WTC11 (cell line): Measurements from ENCODE around the gene NR2F6. TPM values are rescaled to one million over a fixed set of nuclear protein-coding genes. Genes with fewer than 3 reads are reported as not detected.

ENCODE experiments used
- ATAC-seq: fragments of 200-7000 bp; cut with Tn5 transposase; 2 replicates; pipeline ENCODE4 v1.10.0; 2021; ENCODE audit warnings: mild to moderate bottlenecking, moderate library complexity
- CTCF ChIA-PET: fragments of 300-600 bp; sonication (Branson Sonifier 250); formaldehyde crosslinking; loops from one replicate; lab custom pipeline; 2021; ENCODE audit warnings: antibody characterized with exemption; lab: Charles Lee
- POLR2A ChIA-PET: fragments of 350-600 bp; sonication (Branson Sonifier 250); formaldehyde crosslinking; loops from one replicate; lab custom pipeline; 2021; ENCODE audit warnings: antibody characterized with exemption; lab: Charles Lee
- DNase-seq: peaks from one replicate; pipeline ENCODE4 v3.0.0; 2021; ENCODE audit warnings: low spot score
- H3K27ac Mint-ChIP-seq: 2 replicates; pipeline ENCODE4 v1.8.0; 2021; ENCODE audit warnings: mixed read lengths
- H3K27me3 Mint-ChIP-seq: 2 replicates; pipeline ENCODE4 v1.8.0; 2021; ENCODE audit warnings: low read depth, mild to moderate bottlenecking, moderate library complexity, mixed read lengths
- H3K36me3 Mint-ChIP-seq: 2 replicates; pipeline ENCODE4 v1.8.0; 2021; ENCODE audit warnings: mixed read lengths
- H3K4me1 Mint-ChIP-seq: 2 replicates; pipeline ENCODE4 v1.8.0; 2022; ENCODE audit warnings: mixed read lengths
- H3K4me3 Mint-ChIP-seq: 2 replicates; pipeline ENCODE4 v1.8.0; 2021; ENCODE audit warnings: mild to moderate bottlenecking, moderate library complexity, mixed read lengths
- H3K9me3 Mint-ChIP-seq: 2 replicates; pipeline ENCODE4 v1.8.0; 2021; ENCODE audit warnings: mixed read lengths
- EMX1 ChIP-seq: fragments of 250-450 bp; sonication (Bioruptor Pico); IDR thresholded peaks from 2 replicates; pipeline ENCODE4 v1.8.0; 2021; ENCODE audit warnings: mild to moderate bottlenecking
- FOXP1 ChIP-seq: sonication (generic); formaldehyde crosslinking; IDR thresholded peaks from 2 replicates; pipeline ENCODE4 v1.8.0; 2022; ENCODE audit warnings: missing genetic modification reagents, mild to moderate bottlenecking, moderate library complexity, borderline replicate concordance
- HMGA2 ChIP-seq: fragments of 250-450 bp; sonication (Bioruptor Pico); IDR thresholded peaks from 2 replicates; pipeline ENCODE4 v1.4.0; 2021; ENCODE audit warnings: mild to moderate bottlenecking, moderate library complexity
- IRF2 ChIP-seq: sonication (generic); formaldehyde crosslinking; IDR thresholded peaks from 2 replicates; pipeline ENCODE4 v1.8.0; 2022; ENCODE audit warnings: low read depth, missing genetic modification reagents, borderline replicate concordance
- KAT7 ChIP-seq: sonication (generic); formaldehyde crosslinking; IDR thresholded peaks from 2 replicates; pipeline ENCODE4 v1.8.1; 2023; ENCODE audit warnings: missing genetic modification reagents, mild to moderate bottlenecking, borderline replicate concordance
- MYBL2 ChIP-seq: sonication (generic); formaldehyde crosslinking; IDR thresholded peaks from 2 replicates; pipeline ENCODE4 v1.8.1; 2023; ENCODE audit warnings: mild to moderate bottlenecking, moderate library complexity, missing genetic modification reagents
- NFATC4 ChIP-seq: fragments of 250-450 bp; sonication (Bioruptor Pico); IDR thresholded peaks from 2 replicates; pipeline ENCODE4 v1.9.0; 2021; ENCODE audit warnings: mild to moderate bottlenecking
- NR2C2 ChIP-seq: sonication (generic); formaldehyde crosslinking; IDR thresholded peaks from 2 replicates; pipeline ENCODE4 v1.8.0; 2022; ENCODE audit warnings: mild to moderate bottlenecking, missing genetic modification reagents
- OVOL2 ChIP-seq: fragments of 250-450 bp; sonication (Bioruptor Pico); IDR thresholded peaks from 2 replicates; pipeline ENCODE4 v1.9.0; 2021; ENCODE audit warnings: mild to moderate bottlenecking, borderline replicate concordance
- RELA ChIP-seq: sonication (generic); formaldehyde crosslinking; IDR thresholded peaks from 2 replicates; pipeline ENCODE4 v1.8.1; 2022; ENCODE audit warnings: missing genetic modification reagents, mild to moderate bottlenecking, borderline replicate concordance
- SP1 ChIP-seq: sonication (generic); formaldehyde crosslinking; conservative IDR thresholded peaks from 2 replicates; pipeline ENCODE4 v1.8.1; 2022; ENCODE audit warnings: missing genetic modification reagents
- ZBTB21 ChIP-seq: sonication (generic); formaldehyde crosslinking; IDR thresholded peaks from 2 replicates; pipeline ENCODE4 v1.8.1; 2023; ENCODE audit warnings: mild to moderate bottlenecking, missing genetic modification reagents, borderline replicate concordance
- ZNF121 ChIP-seq: sonication (generic); formaldehyde crosslinking; IDR thresholded peaks from 2 replicates; pipeline ENCODE4 v1.8.0; 2023; ENCODE audit warnings: missing genetic modification reagents
- ZNF416 ChIP-seq: fragments of 250-450 bp; sonication (Bioruptor Pico); IDR thresholded peaks from 2 replicates; pipeline ENCODE4 v1.9.0; 2021; ENCODE audit warnings: mild to moderate bottlenecking, inconsistent platforms
- total RNA-seq: library from RNA; stranded (reverse); gene quantifications from 3 replicates; pipeline ENCODE4 v1.2.3, GENCODE V29; 2021
- TF ChIP-seq, protein P1 (sequence below): sonication (generic); formaldehyde crosslinking; IDR thresholded peaks from 2 replicates; pipeline ENCODE4 v1.8.1; 2023; ENCODE audit warnings: mild to moderate bottlenecking, missing genetic modification reagents
- TF ChIP-seq, protein P2 (sequence below): fragments of 200-600 bp; IDR thresholded peaks from 2 replicates; pipeline ENCODE4 v1.8.0; 2022; ENCODE audit warnings: antibody characterized with exemption
- TF ChIP-seq, protein P3 (sequence below): sonication (generic); formaldehyde crosslinking; IDR thresholded peaks from 2 replicates; pipeline ENCODE4 v1.8.1; 2022; ENCODE audit warnings: mild to moderate bottlenecking, moderate library complexity, missing genetic modification reagents
- TF ChIP-seq, protein P4 (sequence below): sonication (generic); formaldehyde crosslinking; IDR thresholded peaks from 2 replicates; pipeline ENCODE4 v1.8.1; 2023; ENCODE audit warnings: mild to moderate bottlenecking, missing genetic modification reagents, borderline replicate concordance
- TF ChIP-seq, protein P5 (sequence below): fragments of 250-450 bp; sonication (Bioruptor Pico); IDR thresholded peaks from 2 replicates; pipeline ENCODE4 v1.8.0; 2021; ENCODE audit warnings: mild to moderate bottlenecking
- TF ChIP-seq, protein P6 (sequence below): sonication (generic); formaldehyde crosslinking; IDR thresholded peaks from 2 replicates; pipeline ENCODE4 v1.8.1; 2023; ENCODE audit warnings: mild to moderate bottlenecking, missing genetic modification reagents

Gene NR2F6
- total RNA-seq, 1 experiment from 2014 or later = 145 TPM

- TF ChIP-seq, protein P1, sequence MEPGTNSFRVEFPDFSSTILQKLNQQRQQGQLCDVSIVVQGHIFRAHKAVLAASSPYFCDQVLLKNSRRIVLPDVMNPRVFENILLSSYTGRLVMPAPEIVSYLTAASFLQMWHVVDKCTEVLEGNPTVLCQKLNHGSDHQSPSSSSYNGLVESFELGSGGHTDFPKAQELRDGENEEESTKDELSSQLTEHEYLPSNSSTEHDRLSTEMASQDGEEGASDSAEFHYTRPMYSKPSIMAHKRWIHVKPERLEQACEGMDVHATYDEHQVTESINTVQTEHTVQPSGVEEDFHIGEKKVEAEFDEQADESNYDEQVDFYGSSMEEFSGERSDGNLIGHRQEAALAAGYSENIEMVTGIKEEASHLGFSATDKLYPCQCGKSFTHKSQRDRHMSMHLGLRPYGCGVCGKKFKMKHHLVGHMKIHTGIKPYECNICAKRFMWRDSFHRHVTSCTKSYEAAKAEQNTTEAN = peak; percentile 56; the same call in 1 of the 2 replicates
- TF ChIP-seq ZNF416 = no peak
- TF ChIP-seq, protein P2, sequence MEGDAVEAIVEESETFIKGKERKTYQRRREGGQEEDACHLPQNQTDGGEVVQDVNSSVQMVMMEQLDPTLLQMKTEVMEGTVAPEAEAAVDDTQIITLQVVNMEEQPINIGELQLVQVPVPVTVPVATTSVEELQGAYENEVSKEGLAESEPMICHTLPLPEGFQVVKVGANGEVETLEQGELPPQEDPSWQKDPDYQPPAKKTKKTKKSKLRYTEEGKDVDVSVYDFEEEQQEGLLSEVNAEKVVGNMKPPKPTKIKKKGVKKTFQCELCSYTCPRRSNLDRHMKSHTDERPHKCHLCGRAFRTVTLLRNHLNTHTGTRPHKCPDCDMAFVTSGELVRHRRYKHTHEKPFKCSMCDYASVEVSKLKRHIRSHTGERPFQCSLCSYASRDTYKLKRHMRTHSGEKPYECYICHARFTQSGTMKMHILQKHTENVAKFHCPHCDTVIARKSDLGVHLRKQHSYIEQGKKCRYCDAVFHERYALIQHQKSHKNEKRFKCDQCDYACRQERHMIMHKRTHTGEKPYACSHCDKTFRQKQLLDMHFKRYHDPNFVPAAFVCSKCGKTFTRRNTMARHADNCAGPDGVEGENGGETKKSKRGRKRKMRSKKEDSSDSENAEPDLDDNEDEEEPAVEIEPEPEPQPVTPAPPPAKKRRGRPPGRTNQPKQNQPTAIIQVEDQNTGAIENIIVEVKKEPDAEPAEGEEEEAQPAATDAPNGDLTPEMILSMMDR = peak; percentile 74
- TF ChIP-seq, protein P3, sequence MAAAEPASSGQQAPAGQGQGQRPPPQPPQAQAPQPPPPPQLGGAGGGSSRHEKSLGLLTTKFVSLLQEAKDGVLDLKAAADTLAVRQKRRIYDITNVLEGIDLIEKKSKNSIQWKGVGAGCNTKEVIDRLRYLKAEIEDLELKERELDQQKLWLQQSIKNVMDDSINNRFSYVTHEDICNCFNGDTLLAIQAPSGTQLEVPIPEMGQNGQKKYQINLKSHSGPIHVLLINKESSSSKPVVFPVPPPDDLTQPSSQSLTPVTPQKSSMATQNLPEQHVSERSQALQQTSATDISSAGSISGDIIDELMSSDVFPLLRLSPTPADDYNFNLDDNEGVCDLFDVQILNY (CRISPR knock-in tag) = no peak
- TF ChIP-seq, protein P4, sequence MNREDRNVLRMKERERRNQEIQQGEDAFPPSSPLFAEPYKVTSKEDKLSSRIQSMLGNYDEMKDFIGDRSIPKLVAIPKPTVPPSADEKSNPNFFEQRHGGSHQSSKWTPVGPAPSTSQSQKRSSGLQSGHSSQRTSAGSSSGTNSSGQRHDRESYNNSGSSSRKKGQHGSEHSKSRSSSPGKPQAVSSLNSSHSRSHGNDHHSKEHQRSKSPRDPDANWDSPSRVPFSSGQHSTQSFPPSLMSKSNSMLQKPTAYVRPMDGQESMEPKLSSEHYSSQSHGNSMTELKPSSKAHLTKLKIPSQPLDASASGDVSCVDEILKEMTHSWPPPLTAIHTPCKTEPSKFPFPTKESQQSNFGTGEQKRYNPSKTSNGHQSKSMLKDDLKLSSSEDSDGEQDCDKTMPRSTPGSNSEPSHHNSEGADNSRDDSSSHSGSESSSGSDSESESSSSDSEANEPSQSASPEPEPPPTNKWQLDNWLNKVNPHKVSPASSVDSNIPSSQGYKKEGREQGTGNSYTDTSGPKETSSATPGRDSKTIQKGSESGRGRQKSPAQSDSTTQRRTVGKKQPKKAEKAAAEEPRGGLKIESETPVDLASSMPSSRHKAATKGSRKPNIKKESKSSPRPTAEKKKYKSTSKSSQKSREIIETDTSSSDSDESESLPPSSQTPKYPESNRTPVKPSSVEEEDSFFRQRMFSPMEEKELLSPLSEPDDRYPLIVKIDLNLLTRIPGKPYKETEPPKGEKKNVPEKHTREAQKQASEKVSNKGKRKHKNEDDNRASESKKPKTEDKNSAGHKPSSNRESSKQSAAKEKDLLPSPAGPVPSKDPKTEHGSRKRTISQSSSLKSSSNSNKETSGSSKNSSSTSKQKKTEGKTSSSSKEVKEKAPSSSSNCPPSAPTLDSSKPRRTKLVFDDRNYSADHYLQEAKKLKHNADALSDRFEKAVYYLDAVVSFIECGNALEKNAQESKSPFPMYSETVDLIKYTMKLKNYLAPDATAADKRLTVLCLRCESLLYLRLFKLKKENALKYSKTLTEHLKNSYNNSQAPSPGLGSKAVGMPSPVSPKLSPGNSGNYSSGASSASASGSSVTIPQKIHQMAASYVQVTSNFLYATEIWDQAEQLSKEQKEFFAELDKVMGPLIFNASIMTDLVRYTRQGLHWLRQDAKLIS (CRISPR knock-in tag) = no peak
- no peak for TF ChIP-seq EMX1
- no peak for TF ChIP-seq OVOL2 (CRISPR knock-in tag)
- TF ChIP-seq ZBTB21 (CRISPR knock-in tag) = 0 out of 2 replicates have a peak, but pooled peaks have one; percentile 33
- TF ChIP-seq FOXP1 (CRISPR knock-in tag) = 0 out of 2 replicates have a peak, but pooled peaks have one; percentile 53
- TF ChIP-seq RELA = no peak
- TF ChIP-seq, all 79 proteins: peak for 5
Observed at GRCh38 chr19:17205237-17206140, 40.2 kb downstream of the NR2F6 start (continued).

GRCh38 chr19:17202713-17203112 lies 43.0 kb downstream of the NR2F6 start:
- H3K27me3 Mint-ChIP-seq = no peaks in the 10 kb centered on the region
- no peak for ATAC-seq
- DNase-seq = no peak
- H3K4me3 Mint-ChIP-seq = no peak overlapping the region
- POLR2A ChIA-PET = interaction anchor here (0.6 kb wide), 1 partner anchor 22 kb away, joined by 3 read pairs; no protein-coding TSS in a partner anchor
- CTCF ChIA-PET = interaction anchor here (0.6 kb wide), 1 partner anchor 431 kb away, joined by 5 read pairs; no protein-coding TSS in a partner anchor
- H3K27ac Mint-ChIP-seq = no peak overlapping the region
- H3K36me3 Mint-ChIP-seq = peaks cover 61% of the 10 kb centered on the region
- TF ChIP-seq ZNF121 (no peak), NR2C2 (CRISPR knock-in tag) (0 out of 2 replicates have a peak, but pooled peaks have one; percentile 23)
- no peaks in the 10 kb centered on the region for H3K4me1 Mint-ChIP-seq
- no peaks in the 10 kb centered on the region for H3K9me3 Mint-ChIP-seq

GRCh38 chr19:17202249-17202648 lies 43.5 kb downstream of the NR2F6 start:
- ATAC-seq (peak; percentile 36), DNase-seq (no peak)
- CTCF ChIA-PET = no interaction called here
- TF ChIP-seq NFATC4 (CRISPR knock-in tag) (no peak), HMGA2 (no peak), NR2C2 (CRISPR knock-in tag) (no peak; the same call in 1 of the 2 replicates), OVOL2 (CRISPR knock-in tag) (no peak), MYBL2 (no peak), IRF2 (no peak), SP1 (CRISPR knock-in tag) (no peak), KAT7 (no peak)
- TF ChIP-seq, protein P5, sequence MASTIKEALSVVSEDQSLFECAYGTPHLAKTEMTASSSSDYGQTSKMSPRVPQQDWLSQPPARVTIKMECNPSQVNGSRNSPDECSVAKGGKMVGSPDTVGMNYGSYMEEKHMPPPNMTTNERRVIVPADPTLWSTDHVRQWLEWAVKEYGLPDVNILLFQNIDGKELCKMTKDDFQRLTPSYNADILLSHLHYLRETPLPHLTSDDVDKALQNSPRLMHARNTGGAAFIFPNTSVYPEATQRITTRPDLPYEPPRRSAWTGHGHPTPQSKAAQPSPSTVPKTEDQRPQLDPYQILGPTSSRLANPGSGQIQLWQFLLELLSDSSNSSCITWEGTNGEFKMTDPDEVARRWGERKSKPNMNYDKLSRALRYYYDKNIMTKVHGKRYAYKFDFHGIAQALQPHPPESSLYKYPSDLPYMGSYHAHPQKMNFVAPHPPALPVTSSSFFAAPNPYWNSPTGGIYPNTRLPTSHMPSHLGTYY = no peak
- TF ChIP-seq, protein P6, sequence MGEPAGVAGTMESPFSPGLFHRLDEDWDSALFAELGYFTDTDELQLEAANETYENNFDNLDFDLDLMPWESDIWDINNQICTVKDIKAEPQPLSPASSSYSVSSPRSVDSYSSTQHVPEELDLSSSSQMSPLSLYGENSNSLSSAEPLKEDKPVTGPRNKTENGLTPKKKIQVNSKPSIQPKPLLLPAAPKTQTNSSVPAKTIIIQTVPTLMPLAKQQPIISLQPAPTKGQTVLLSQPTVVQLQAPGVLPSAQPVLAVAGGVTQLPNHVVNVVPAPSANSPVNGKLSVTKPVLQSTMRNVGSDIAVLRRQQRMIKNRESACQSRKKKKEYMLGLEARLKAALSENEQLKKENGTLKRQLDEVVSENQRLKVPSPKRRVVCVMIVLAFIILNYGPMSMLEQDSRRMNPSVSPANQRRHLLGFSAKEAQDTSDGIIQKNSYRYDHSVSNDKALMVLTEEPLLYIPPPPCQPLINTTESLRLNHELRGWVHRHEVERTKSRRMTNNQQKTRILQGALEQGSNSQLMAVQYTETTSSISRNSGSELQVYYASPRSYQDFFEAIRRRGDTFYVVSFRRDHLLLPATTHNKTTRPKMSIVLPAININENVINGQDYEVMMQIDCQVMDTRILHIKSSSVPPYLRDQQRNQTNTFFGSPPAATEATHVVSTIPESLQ (CRISPR knock-in tag) = no peak
- no peaks in the 10 kb centered on the region for H3K9me3 Mint-ChIP-seq
- no peak overlapping the region for H3K4me3 Mint-ChIP-seq
- H3K27ac Mint-ChIP-seq = no peak overlapping the region
- H3K4me1 Mint-ChIP-seq = no peaks in the 10 kb centered on the region
- H3K27me3 Mint-ChIP-seq = no peaks in the 10 kb centered on the region
- peaks cover 65% of the 10 kb centered on the region for H3K36me3 Mint-ChIP-seq
- POLR2A ChIA-PET = no interaction called here
